Neural cell (in vitro differentiated cells): ENCODE data around the gene HYLS1.

Source experiments
- EP300 ChIP-seq: fragments of 450-650 bp; conservative IDR thresholded peaks from 2 replicates; pipeline ENCODE4 v1.6.1; 2014; ENCODE audit warnings: antibody characterized with exemption, mild to moderate bottlenecking, moderate library complexity; ENCODE audit not compliant: poor library complexity, severe bottlenecking
- EZH2 ChIP-seq: fragments of 200-600, 300-800 bp; shearing (Covaris generic), sonication (generic); IDR thresholded peaks from 2 replicates; pipeline ENCODE4 v1.6.1; 2014; ENCODE audit warnings: antibody characterized with exemption, low read length, borderline replicate concordance, mild to moderate bottlenecking; ENCODE audit not compliant: insufficient read depth, poor library complexity, severe bottlenecking
- POLR2AphosphoS5 ChIP-seq: IDR thresholded peaks from 2 replicates; pipeline ENCODE4 v1.6.1; 2012
- SMC3 ChIP-seq: fragments of 450-650 bp; conservative IDR thresholded peaks from 2 replicates; pipeline ENCODE4 v1.6.1; 2014; ENCODE audit warnings: antibody characterized with exemption, mild to moderate bottlenecking, moderate library complexity; ENCODE audit not compliant: poor library complexity
- TF ChIP-seq, protein P1 (sequence below): fragments of 450-650 bp; IDR thresholded peaks from 2 replicates; pipeline ENCODE4 v1.5.1; 2014; ENCODE audit warnings: antibody characterized with exemption, mild to moderate bottlenecking, moderate library complexity; ENCODE audit not compliant: poor library complexity, severe bottlenecking
- TF ChIP-seq, protein P2 (sequence below): IDR thresholded peaks from 2 replicates; pipeline ENCODE4 v1.6.1; 2012; ENCODE audit warnings: borderline replicate concordance

DNA sequence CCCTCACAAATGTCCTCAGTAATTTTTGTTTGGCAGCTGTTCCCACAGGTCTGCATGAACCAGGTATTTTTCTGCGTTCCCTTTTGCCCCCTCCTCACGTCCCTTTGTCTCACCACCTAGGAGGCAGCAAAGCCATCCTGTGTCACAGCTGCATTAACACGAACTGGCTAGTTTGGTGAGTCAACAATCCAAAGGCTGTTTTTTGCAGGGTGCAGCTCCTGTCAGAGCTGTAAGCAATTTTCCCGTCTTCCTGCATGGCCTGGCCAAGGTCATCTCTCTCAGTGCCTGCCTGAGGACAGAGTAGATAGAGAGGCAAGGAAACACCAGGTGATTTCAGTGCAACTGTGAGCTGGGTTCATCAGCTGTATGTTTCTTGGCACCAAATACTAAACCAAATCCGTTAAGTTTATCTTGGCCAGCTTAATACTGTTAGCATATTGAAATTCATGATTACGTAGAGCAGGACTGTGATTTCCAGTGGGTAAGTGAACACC lies 37.8 kb downstream of the HYLS1 start:
- no peak for TF ChIP-seq EP300
- TF ChIP-seq, protein P1, sequence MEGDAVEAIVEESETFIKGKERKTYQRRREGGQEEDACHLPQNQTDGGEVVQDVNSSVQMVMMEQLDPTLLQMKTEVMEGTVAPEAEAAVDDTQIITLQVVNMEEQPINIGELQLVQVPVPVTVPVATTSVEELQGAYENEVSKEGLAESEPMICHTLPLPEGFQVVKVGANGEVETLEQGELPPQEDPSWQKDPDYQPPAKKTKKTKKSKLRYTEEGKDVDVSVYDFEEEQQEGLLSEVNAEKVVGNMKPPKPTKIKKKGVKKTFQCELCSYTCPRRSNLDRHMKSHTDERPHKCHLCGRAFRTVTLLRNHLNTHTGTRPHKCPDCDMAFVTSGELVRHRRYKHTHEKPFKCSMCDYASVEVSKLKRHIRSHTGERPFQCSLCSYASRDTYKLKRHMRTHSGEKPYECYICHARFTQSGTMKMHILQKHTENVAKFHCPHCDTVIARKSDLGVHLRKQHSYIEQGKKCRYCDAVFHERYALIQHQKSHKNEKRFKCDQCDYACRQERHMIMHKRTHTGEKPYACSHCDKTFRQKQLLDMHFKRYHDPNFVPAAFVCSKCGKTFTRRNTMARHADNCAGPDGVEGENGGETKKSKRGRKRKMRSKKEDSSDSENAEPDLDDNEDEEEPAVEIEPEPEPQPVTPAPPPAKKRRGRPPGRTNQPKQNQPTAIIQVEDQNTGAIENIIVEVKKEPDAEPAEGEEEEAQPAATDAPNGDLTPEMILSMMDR: no peak
- TF ChIP-seq, protein P2, sequence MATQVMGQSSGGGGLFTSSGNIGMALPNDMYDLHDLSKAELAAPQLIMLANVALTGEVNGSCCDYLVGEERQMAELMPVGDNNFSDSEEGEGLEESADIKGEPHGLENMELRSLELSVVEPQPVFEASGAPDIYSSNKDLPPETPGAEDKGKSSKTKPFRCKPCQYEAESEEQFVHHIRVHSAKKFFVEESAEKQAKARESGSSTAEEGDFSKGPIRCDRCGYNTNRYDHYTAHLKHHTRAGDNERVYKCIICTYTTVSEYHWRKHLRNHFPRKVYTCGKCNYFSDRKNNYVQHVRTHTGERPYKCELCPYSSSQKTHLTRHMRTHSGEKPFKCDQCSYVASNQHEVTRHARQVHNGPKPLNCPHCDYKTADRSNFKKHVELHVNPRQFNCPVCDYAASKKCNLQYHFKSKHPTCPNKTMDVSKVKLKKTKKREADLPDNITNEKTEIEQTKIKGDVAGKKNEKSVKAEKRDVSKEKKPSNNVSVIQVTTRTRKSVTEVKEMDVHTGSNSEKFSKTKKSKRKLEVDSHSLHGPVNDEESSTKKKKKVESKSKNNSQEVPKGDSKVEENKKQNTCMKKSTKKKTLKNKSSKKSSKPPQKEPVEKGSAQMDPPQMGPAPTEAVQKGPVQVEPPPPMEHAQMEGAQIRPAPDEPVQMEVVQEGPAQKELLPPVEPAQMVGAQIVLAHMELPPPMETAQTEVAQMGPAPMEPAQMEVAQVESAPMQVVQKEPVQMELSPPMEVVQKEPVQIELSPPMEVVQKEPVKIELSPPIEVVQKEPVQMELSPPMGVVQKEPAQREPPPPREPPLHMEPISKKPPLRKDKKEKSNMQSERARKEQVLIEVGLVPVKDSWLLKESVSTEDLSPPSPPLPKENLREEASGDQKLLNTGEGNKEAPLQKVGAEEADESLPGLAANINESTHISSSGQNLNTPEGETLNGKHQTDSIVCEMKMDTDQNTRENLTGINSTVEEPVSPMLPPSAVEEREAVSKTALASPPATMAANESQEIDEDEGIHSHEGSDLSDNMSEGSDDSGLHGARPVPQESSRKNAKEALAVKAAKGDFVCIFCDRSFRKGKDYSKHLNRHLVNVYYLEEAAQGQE: no peak
- no peak for TF ChIP-seq EZH2
- no peak for TF ChIP-seq POLR2AphosphoS5
- no peak for TF ChIP-seq SMC3
